Caki2 (cell line): ENCODE data around the gene TOX2. TPM values are rescaled to one million over a fixed set of nuclear protein-coding genes. Genes with fewer than 3 reads are reported as not detected.

Experiments used
- DNase-seq: peaks from one replicate; pipeline ENCODE4 v3.0.0-alpha.2; 2015; ENCODE audit warnings: low read depth
- in situ Hi-C: cut with HindIII; loops from 2 replicates; pipeline ENCODE4 v1.10.0; 2016; ENCODE audit warnings: low sequenced_read_pairs, low pct_unique_long_range_greater_than_20kb, mixed read lengths
- total RNA-seq: library from RNA; depleted of rRNA; stranded (reverse); fragments of >200 nt; shearing (Covaris generic); gene quantifications from 2 replicates; pipeline ENCODE4 v1.2.3, GENCODE V29; 2014; ENCODE audit warnings: low replicate concordance

Gene TOX2
- total RNA-seq, 1 experiment from 2014 or later: not detected

- in situ Hi-C loops: loop anchor here (10.0 kb wide), 1 partner anchor 46 kb away; no protein-coding TSS in a partner anchor
These were observed 34.6 kb downstream of the TOX2 start for GRCh38 chr20:43949248-43949647.

GRCh38 chr20:43949741-43950618 is 35.3 kb downstream of the TOX2 start:
- in situ Hi-C loops: loop anchor here (10.0 kb wide), 1 partner anchor 45 kb away; no protein-coding TSS in a partner anchor
- no peak for DNase-seq

More at GRCh38 chr20:43949248-43949647, 34.6 kb downstream of the TOX2 start:
- DNase-seq: no peak

GRCh38 chr20:43953919-43954592 is 39.4 kb downstream of the TOX2 start:
- in situ Hi-C loops: no loop called here

DNA sequence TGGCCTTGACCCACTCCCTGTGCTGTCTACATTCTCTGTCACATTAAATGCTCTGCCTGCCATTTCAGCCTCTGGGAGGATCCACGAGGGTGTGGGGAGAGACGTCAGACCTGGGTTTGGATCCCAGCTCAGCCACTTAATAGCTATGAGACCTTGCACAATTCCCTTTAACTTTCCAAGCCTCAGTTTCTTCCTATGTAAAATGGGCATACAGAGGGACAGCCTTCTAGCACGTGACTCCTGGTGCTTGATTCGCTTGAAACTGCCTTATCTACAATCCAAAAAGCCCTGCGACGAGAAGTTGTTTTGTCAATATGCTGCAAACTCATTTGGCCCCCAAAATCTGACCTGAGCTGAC is 40.0 kb downstream of the TOX2 start:
- DNase-seq: no peak
- in situ Hi-C loops: no loop called here

More at GRCh38 chr20:43953919-43954592, 39.4 kb downstream of the TOX2 start:
- DNase-seq: no peak

GRCh38 chr20:43955062-43955749 is 40.6 kb downstream of the TOX2 start:
- peak; percentile 91 for DNase-seq
- in situ Hi-C loops: no loop called here

DNA sequence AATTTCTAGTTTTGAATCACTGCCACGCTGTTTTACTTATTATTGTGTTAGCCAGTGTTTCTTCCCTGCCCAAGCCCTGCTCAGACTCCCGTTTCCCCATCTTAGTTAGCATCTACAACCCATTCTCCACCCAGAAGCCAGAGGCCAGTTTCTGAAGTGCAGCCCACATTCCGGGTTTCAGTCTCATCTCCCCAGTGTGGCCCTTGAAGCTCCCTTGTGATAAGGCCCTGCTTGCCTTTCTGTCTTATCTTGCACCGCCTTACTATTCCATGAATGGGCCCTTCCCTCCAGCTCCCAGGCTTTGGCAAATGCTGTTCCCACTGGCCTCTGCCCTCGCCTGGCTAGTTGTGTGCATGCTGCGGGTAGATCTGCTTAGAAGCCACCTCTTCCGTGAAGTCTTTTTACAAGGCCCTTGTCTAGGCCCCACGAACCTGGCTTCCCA is 41.1 kb downstream of the TOX2 start:
- DNase-seq: no peak
- in situ Hi-C loops: no loop called here

- in situ Hi-C loops: no loop called here
- DNase-seq: no peak
These were observed 42.7 kb downstream of the TOX2 start for GRCh38 chr20:43957392-43957791.

DNA sequence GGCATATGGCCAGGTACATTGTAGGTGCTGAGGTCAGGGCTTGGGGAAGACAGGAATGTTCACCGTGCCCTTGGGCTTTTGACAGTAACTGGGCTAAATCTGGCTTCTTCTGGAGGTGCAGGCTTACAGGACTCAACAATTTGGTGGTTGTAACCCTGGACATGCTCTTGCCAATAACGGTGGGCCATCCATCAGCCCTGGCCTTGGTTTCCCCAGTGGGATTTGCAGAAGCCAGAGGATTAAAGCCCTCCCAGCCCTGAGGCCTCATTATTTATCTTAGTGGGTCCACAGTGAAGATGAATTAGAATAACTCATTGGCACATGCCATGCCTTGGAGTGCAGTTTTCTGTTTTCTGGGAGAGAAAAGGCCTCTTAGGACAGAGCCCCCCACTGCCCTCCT is 44.0 kb downstream of the TOX2 start:
- no peak for DNase-seq
- in situ Hi-C loops: no loop called here

GRCh38 chr20:43959079-43959919 is 44.6 kb downstream of the TOX2 start:
- DNase-seq: no peak
- in situ Hi-C loops: no loop called here

DNA sequence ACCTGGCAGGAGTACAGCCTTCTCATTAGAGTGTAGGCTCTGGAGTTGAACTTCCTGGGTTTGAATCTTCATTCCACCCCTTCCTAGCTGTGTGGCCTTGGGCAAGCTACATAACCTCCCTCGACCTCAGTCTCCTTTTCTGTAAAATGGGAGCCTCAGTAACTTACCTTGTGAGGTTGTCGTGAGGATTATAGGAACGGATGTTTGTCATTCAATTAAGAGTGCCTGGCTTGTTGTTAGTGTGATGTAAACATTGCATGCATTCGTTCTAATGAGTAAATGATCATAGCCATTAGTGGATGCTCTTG is 45.2 kb downstream of the TOX2 start:
- no peak for DNase-seq
- in situ Hi-C loops: no loop called here

DNA sequence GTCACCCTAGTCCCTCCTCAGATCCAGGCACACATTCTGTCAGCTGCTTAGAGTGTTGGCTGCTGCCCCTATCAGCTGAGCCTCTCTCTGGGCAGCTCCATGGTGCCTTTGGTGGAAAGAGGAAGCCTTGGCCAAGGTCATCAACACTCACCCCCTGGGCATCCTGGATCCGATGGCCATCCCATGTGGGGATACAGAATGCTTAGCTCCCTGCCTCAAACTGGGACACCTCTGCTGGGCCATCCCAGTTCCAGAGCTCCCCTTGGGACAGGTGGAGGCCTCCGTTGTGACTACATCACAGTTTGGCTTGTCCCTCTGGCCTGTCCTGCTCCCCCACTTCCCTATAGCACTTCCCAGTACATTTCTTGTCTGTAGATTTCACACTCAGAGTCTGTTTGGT is 45.6 kb downstream of the TOX2 start:
- in situ Hi-C loops: no loop called here
- no peak for DNase-seq

DNA sequence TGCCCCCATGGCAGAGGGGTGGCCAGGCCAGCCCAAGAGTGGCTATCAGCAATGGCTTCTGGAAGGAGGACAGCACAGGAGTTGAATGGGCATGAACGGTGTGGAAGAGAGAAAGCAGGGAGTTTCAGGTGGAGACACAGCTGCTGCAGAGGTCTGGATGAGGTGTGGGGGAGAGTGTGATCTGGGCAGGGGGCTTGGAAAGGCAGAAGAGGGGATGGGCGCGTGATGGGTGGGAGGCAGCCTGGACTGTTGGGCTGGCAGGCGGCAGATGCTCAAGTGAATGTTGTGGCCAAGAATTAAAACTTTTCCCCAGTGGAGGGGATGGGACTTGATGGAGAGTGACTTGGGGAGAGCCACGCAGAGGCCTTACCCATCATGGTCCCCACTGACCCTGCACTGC is 46.5 kb downstream of the TOX2 start:
- in situ Hi-C loops: no loop called here
- DNase-seq: no peak

DNA sequence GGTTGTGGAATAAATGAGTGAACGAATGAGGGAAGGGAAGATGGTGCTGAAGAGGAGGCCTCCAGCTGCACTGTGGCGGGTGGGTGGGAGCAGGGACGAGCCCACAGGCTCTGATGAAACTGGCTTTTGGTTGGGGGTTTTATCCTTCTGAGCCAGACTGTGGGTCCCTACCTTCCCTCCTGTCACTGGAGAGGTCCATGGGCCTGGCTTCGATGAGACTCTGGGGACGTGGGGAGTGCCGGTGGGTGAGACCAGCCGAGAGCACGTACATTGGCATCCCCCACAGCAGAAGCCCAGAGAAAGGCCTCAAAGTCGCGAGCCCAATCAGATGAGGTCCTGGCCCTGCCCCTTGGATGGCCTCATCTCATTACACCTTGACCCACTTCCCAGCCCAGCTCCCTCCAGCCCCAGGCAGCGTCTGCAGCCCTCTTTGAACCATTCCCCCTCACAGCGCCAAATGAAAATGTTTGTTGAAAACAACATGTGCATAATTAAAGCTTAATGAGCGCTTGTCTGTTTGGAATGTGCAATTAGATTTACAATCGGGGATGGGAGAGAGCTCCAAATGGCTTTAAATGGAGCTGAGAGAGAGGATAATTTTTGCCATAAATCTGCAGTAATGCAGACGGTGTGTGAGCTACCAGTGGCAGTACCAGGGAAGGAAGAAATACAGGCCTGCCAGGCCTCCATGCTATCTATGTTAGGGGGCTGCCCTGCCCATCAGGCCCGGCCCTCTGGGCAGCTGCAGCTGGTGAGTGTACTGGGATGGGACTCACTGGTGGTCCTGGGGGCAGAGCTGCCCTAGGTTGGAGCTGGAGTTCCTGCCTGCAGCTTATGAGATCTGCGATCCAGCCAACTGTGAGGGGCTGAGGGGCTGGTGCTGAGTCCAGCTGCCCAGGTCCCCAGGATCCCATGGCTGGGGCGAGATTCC is 47.2 kb downstream of the TOX2 start:
- DNase-seq: no peak
- in situ Hi-C loops: no loop called here

DNA sequence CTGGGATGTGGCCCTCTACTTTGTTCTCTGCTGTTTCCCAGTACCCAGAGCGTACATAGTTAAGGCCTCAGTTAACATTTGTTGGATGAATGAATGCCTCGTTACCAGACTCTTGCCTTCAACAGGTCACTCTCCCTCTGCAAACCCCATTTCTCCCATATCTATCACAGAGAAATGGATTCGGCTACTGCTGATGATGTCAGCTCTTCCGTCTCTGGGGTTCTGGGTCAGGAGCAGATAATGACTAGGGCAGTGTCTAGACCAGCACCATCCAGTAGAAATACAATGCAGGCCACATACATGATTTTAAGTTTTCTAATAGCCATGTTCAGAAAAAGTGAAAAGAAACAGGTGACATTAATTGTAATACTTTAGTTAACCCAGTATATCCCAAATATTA is 47.9 kb downstream of the TOX2 start:
- no peak for DNase-seq
- in situ Hi-C loops: no loop called here

GRCh38 chr20:43963233-43963632 is 48.6 kb downstream of the TOX2 start:
- no peak for DNase-seq
- in situ Hi-C loops: no loop called here

DNA sequence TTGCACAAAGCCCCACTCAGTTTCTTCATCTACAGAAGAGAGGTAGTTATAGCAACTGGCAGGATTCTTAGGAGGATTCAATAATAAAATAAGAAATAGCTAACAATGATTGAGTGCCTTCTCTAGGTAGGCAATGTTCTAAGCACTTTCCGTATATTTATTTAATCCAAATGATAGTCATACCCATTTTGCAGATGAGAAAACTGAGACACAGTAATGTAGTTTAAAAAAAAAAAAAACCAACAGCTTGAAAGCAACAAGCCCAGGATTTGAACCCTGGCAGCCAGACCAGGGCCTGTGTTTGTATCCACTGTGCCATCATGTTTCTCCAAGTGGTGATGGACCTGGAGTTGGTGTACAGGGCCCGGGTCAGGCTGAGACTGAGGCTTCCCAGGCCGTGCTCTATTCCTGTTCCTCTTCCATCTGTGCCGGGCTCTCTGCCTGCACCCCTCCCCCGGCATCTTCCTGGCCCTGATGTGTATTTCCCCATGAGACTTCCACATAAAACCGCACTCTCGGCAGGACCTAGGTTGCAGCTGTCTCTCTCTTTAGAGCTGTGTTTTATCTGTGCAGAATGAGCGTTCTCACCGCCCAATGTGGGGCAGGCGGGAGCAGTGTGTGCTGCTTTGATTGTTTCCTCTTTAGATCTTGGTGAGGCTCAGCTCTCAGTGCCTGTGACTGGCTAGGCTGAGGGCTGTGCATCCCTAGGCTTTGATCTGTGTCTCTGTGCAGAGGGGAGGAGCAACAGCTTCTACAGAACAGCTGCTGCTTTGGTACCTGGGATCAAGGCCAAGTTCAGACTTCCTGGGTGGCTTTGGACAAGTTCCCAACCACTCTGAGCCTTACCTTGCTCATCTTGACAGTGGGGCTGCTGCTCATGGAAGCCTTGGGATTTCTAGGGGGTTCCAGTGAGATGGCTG is 49.5 kb downstream of the TOX2 start:
- in situ Hi-C loops: no loop called here
- DNase-seq: no peak
